Gastrocnemius medialis (tissue), 4 donors: ENCODE results near the gene MGAT5B. TPM values are rescaled to one million over a fixed set of nuclear protein-coding genes. Genes with fewer than 3 reads are reported as not detected.

Experiments used
- ATAC-seq, 2 donors: fragments of 150-250 bp; one replicate each; pipeline ENCODE4 v1.9.1; 2016
- DNase-seq, 2 donors: peaks; one replicate each; pipeline ENCODE4 v3.0.0-alpha.2; 2019
- H3K27ac ChIP-seq, 4 donors: fragments of 200-600 bp; sonication (generic); 1 replicate in 1 of 4; 2 replicates in 3 of 4; pipeline ENCODE4 v1.5.1; 2016 to 2018; ENCODE audit warnings: mild to moderate bottlenecking in 2 of 4, moderate library complexity in 1 of 4
- H3K27me3 ChIP-seq, 3 donors: fragments of 200-600 bp; sonication (generic) in 2 of 3; 1 replicate in 1 of 3; 2 replicates in 2 of 3; pipeline versions ENCODE4 v1.5.1 to v1.6.0; 2016 to 2019; ENCODE audit warnings: mild to moderate bottlenecking in 1 of 3, moderate library complexity in 1 of 3
- H3K36me3 ChIP-seq, 2 donors: fragments of 200-600 bp; sonication (generic) in 1 of 2; one replicate each; pipeline ENCODE4 v1.5.1; 2017 to 2018
- H3K4me1 ChIP-seq, 2 donors: fragments of 200-600 bp; sonication (generic) in 1 of 2; one replicate each; pipeline ENCODE4 v1.5.1; 2016 to 2017; ENCODE audit warnings: mild to moderate bottlenecking in 2 of 2
- H3K4me3 ChIP-seq, 4 donors: fragments of 200-600 bp; sonication (generic) in 3 of 4; 1 replicate in 1 of 4; 2 replicates in 3 of 4; pipeline ENCODE4 v1.5.1; 2016 to 2019; ENCODE audit warnings: mild to moderate bottlenecking in 2 of 4
- H3K9me3 ChIP-seq, 3 donors: fragments of 200-600 bp; sonication (generic) in 2 of 3; 1 replicate in 1 of 3; 2 replicates in 2 of 3; pipeline ENCODE4 v1.5.1; 2016 to 2019
- CTCF ChIP-seq, 5 experiments: fragments of 450-650 bp in 3 of 5; fragments of 200-600 bp in 2 of 5; sonication (generic) in 2 of 5; IDR thresholded peaks in 4 of 5; conservative IDR thresholded peaks in 1 of 5; 1 replicate in 4 of 5; 2 replicates in 1 of 5; pipeline ENCODE4 v1.5.1; 2016 to 2019; ENCODE audit warnings: antibody characterized with exemption in 5 of 5, mild to moderate bottlenecking in 3 of 5, moderate library complexity in 3 of 5
- POLR2A ChIP-seq, 2 donors: fragments of 450-650 bp; IDR thresholded peaks; one replicate each; pipeline ENCODE4 v1.6.1; 2017; ENCODE audit warnings: antibody characterized with exemption in 2 of 2, mild to moderate bottlenecking in 2 of 2, moderate library complexity in 2 of 2
- in situ Hi-C, 4 donors: fragments of 200-750 bp; cut with MboI; loops; one replicate each; pipeline versions ENCODE4 v1.15.0 to v1.8.0; 2017; ENCODE audit warnings: low sequenced_read_pairs in 4 of 4
- intact Hi-C: fragments of 100-400 bp; cut with DNase I; formaldehyde crosslinking; loops from one replicate; pipeline ENCODE4 v1.15.1; 2023; ENCODE audit warnings: low total_unique reads
- total RNA-seq, 4 donors: library from RNA; depleted of rRNA; stranded (reverse); fragments of >200 nt; gene quantifications; one replicate each; pipeline versions ENCODE4 v1.1.0 to v1.2.3, GENCODE V29; 2016

MGAT5B gene
- total RNA-seq, 4 donors from 2014 or later = not detected

GRCh38 chr17:76881408-76881807 is 13.2 kb downstream of the MGAT5B start:
- DNase-seq (no peak), ATAC-seq (no peak)
- Histone ChIP-seq H3K27me3 (peaks cover 0 to 11% (median 3%) of the 10 kb centered on the region in 3 donors), H3K4me3 (no peak overlapping the region), H3K36me3 (no peaks in the 10 kb centered on the region), H3K4me1 (no peaks in the 10 kb centered on the region), H3K27ac (no peak overlapping the region), H3K9me3 (no peaks in the 10 kb centered on the region)
- intact Hi-C loops = no loop called here
- in situ Hi-C loops = no loop called here
- TF ChIP-seq POLR2A (IDR thresholded peaks at IDR 0.05) (no peak), CTCF (IDR thresholded peaks at IDR 0.05 in 4 of 5, conservative IDR thresholded peaks at IDR 0.05 in 1 of 5) (no peak)

GRCh38 chr17:76881966-76882365 is 13.8 kb downstream of the MGAT5B start:
- intact Hi-C loops (no loop called here), in situ Hi-C loops (no loop called here)
- no peak for ATAC-seq
- Histone ChIP-seq H3K4me3 (no peak overlapping the region), H3K27ac (no peak overlapping the region), H3K36me3 (no peaks in the 10 kb centered on the region), H3K9me3 (no peaks in the 10 kb centered on the region), H3K27me3 (peaks cover 0 to 11% (median 3%) of the 10 kb centered on the region in 3 donors), H3K4me1 (no peaks in the 10 kb centered on the region)
- TF ChIP-seq POLR2A (IDR thresholded peaks at IDR 0.05) (no peak), CTCF (IDR thresholded peaks at IDR 0.05 in 4 of 5, conservative IDR thresholded peaks at IDR 0.05 in 1 of 5) (no peak)
- DNase-seq = no peak

GRCh38 chr17:76883744-76884525 is 15.7 kb downstream of the MGAT5B start:
- in situ Hi-C loops = no loop called here
- H3K36me3 ChIP-seq = no peaks in the 10 kb centered on the region
- no peak for ATAC-seq
- H3K4me3 ChIP-seq = no peak overlapping the region
- H3K27ac ChIP-seq = no peak overlapping the region
- no peak for TF ChIP-seq CTCF (IDR thresholded peaks at IDR 0.05 in 4 of 5, conservative IDR thresholded peaks at IDR 0.05 in 1 of 5)
- no peak for TF ChIP-seq POLR2A (IDR thresholded peaks at IDR 0.05)
- no peaks in the 10 kb centered on the region for H3K4me1 ChIP-seq
- intact Hi-C loops = no loop called here
- H3K27me3 ChIP-seq = peaks cover 0 to 10% (median 3%) of the 10 kb centered on the region in 3 donors
- DNase-seq = no peak
- no peaks in the 10 kb centered on the region for H3K9me3 ChIP-seq

GRCh38 chr17:76884995-76885893 is 17.0 kb downstream of the MGAT5B start:
- intact Hi-C loops = no loop called here
- in situ Hi-C loops = no loop called here
- H3K4me1 ChIP-seq = no peaks in the 10 kb centered on the region
- TF ChIP-seq POLR2A (IDR thresholded peaks at IDR 0.05) = no peak
- no peak for TF ChIP-seq CTCF (IDR thresholded peaks at IDR 0.05 in 4 of 5, conservative IDR thresholded peaks at IDR 0.05 in 1 of 5)
- no peaks in the 10 kb centered on the region for H3K9me3 ChIP-seq
- H3K27me3 ChIP-seq = peaks cover 0 to 3% (median 0%) of the 10 kb centered on the region in 3 donors
- DNase-seq (no peak), ATAC-seq (no peak)
- no peak overlapping the region for H3K27ac ChIP-seq
- H3K36me3 ChIP-seq = no peaks in the 10 kb centered on the region
- H3K4me3 ChIP-seq = no peak overlapping the region
